ENCODE results near the gene PEMT. TPM values are rescaled to one million over a fixed set of nuclear protein-coding genes. Genes with fewer than 3 reads are reported as not detected.

PEMT gene
- total RNA-seq, 1 donor from 2014 or later, result 24.7 TPM

DNA sequence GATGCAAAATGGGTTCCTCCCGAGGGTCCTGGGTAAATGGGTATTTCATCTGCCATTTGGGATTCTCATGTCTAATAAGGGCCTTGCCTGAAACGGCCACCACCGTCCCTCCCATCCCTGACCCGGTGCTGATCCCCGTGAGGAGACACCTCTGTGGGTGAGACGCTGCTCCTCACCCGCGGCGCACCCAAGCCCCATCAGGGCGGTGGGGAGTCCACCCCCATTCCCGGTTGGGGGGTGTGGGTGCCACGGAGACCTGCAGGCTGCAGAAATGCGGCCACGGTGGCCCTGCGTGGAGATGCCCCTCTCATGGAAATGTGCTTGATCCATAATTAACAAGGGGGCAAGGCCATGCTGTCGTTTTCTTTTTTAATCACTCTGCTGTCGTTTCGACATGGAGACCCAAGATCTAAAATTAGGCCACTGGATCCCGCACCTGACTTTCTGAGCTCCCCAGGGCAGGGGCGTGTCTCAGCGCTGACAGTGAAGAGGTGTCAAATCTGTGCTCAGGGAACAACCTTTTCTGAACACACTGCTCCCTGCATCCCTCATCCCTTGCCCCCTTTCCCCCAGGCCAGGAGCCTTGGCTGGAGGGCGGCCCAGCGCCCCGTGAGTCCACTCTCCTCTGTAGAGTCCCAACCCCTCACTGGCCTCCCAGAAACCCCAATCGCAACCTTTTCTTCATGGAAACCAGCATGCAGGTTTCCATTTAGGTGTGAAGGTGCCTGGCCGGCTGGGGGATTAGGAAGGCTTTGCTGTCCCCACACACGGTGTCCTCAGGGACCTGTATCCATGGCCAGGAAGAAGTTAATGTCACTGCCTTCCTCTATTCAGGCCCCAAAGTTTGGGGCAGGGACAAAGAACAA is 38.9 kb downstream of the PEMT start:
- DNase-seq, result no peak

DNA sequence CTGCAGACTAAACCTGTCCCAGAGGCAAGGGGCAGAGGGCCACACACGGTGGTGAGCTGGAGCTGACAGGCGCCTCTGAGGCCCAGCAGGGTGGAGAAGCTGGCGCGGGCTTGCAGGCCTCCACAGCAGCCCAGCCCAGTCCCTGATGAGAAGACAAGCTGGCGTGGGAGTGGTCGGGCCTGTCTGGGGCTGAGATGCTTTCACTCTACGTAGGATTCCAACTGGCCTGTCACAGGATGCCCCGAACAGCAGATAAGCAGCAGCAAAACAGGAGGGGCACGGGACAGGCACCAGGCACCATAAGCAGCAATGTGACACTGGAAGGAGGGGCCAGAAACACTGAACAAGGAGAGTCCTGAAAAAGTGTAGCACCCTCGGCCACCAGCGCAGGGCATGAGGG is 40.1 kb downstream of the PEMT start:
- DNase-seq, result no peak

DNA sequence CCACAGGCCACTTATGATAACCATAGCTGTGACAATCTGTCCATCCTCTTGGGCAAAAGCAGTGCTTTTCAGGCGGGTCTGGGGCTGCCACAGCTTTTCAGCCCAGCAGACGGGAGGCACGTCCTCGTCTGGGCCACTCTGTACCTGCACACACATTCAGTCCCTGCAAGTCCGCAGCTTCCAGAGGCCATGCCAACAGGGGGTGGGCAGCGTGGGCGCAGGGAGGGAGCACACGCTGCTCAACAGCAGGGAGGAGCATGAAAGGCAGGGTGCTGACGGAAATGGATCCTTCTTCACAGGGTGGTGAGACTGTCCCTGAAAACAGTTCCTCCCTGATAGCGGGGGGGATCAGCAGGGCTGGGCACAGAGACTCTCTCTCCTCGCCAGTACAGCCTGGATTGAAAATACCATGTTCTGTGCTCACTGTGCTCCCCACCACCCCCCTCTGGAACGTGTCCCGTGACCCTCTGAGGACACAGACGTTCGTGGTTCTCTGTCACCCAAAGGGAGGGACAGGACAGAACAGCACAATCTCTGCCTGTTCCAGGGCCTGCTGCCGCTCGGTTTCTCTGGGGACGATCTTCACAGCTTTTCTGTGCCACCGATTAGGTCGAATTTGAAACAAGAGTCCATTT is 41.7 kb downstream of the PEMT start:
- DNase-seq, result no peak

DNA sequence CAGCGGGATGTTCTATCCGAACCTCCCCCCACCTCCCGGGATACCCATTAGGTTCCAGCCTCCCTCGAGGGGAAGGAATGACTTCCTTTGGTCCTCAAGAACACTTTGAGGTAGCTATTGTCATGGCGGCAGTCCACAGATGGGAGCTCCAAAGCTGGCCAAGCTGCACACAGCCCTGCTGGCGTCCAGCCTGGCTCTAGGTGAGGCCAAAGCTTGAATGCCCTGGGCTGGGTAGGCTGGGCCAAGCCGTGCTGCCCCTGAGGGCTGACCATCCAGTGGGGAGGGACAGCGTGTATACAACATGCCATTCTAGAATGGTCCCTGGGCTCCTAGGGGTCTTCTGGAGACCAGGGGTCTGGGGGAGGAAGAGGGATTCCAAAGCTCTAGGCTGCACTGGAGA is 43.5 kb downstream of the PEMT start:
- no peak for DNase-seq

GRCh38 chr17:17547210-17547764 is 44.2 kb downstream of the PEMT start:
- no peak for DNase-seq

DNA sequence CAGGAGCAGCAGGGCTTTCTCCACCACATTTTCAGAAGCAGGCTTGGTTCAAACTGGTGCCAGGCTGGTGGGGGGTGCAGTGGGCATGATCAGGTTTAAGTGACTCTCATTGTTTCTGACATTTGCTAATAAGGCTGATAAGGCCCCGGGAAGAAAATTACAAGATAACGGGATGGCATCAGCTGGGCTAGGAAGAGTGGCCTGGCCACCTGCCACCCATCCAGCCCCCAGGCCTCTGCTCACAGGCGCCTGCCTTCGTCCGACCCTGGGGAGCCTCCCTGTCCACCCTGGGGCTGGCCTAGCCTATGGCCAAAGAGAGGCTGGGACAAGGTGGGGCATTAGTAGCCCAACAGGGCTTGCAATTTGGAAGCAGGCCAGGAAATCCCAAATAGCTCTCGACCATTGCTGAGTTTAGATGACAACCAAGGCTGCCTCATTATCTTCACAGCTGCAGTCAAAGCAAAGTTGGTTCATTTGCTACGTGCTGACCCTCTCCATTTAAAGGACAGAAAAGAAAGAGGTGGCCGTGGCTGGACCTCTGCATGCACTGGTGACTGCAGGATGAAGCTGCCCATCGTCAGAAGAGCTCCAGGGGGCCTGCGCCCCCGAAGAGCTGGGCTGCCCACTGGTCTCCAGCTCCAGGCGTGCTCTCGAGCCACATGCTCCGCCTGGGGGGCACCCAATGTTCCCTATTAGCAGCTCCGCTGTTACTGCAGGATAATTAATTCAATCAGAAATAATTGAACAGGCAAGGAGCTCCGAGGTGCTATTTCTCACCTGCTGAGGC is 44.9 kb downstream of the PEMT start:
- DNase-seq, result no peak

GRCh38 chr17:17545984-17546383 is 45.5 kb downstream of the PEMT start:
- DNase-seq, result no peak

DNA sequence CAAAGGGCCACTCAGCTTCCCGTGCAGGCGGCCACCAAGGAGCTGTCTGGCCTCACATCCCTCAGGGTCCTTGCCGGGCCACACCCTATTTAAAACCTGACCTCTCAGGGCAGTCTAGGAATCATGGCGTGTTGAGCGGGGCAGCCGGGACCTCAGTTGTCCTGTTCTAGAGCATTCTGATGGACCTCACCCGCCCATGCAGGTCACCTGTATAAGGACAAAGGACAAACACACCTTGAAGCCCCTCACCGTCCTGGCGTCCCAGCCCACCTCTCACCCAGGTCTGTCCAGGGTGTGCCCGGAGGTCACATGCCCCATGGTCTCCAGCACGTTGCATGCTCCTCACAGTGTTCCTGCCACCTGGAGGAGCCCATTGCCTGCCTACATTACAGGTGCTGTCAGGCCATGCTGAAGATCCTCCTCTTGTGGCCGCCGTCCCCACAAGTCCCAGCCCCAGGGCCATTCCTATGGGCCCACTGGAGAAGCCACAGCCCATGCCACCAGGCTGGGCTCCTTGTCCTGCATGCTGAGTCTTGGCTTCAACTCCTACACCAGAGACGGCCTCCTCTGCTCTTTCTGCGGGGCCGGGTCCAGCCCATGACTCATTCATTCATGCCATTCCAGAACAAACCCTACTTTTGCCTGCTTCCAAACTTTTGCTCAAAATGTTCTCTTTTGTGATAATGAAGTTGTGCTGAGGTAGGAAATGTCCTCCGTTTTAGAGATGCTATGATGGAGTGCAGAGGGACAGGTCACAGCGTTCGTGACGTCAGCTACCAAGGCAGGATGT is 46.3 kb downstream of the PEMT start:
- no peak for DNase-seq

- no peak for DNase-seq
Observed at GRCh38 chr17:17542906-17543635, 48.4 kb downstream of the PEMT start.

- no peak for DNase-seq
Observed at GRCh38 chr17:17541640-17542001, 49.9 kb downstream of the PEMT start.

GRCh38 chr17:17540935-17541639 is 50.4 kb downstream of the PEMT start:
- DNase-seq, result no peak

- no peak for DNase-seq
Observed at GRCh38 chr17:17540278-17540906, 51.1 kb downstream of the PEMT start.

- no peak for DNase-seq
Observed at GRCh38 chr17:17539591-17539990, 51.9 kb downstream of the PEMT start.

- DNase-seq, result no peak
Observed at GRCh38 chr17:17538417-17539391, 52.8 kb downstream of the PEMT start.

- no peak for DNase-seq
Observed at GRCh38 chr17:17537311-17538099, 54.0 kb downstream of the PEMT start.

- DNase-seq, result no peak
Observed at GRCh38 chr17:17536702-17537101, 54.8 kb downstream of the PEMT start.

DNA sequence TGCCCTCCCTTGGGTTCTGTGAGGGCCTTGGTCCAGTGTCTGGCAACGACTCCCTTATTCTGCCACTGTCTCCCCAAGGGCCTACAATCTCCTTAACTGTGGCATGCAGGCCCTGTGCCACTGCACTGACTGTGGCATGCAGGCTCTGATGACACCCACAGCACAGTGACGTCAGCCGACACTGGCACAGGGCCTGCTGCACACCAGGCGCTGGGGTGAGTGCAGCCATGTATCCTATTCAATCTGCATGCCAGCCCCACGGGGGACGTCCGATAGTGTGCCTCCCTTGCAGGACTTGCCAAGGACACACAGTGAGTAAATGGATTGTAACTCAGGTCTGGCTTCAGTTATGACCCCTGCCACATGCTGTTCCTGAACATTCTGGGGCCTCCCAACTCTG is 55.6 kb downstream of the PEMT start:
- peak; percentile 15 for DNase-seq

DNA sequence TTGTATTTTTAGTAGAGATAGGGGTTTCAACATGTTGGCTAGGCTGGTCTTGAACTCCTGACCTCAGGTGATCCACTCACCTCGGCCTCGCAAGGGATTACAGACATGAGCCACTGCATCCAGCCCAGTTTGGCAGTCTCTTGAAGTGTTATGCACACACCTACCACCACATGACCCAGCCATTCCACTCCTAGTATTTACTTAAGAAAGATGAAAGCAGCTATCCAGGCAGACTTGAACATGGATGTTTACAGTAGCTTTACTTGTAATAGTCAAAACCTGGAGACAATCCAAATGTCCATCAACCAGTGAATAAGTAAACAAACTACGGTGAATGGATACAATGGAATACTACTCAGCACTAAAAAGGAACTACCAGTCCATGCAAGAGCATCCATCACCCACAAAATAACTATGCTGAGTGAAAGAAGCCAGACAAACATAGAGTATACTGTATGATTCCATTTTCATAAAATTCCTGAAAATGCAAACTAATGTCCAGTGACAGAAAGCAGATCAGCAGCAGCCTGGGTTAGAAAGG is 57.5 kb downstream of the PEMT start:
- no peak for DNase-seq
